OCI-LY7 (cell line): ENCODE results near the gene SIRPB1.

ENCODE experiments used
- CTCF ChIP-seq: fragments of 200-600 bp; sonication (generic); conservative IDR thresholded peaks from 2 replicates; pipeline ENCODE4 v1.5.1; 2014; ENCODE audit warnings: mild to moderate bottlenecking, antibody characterized with exemption, low read length, moderate library complexity, mixed read lengths
- EZH2phosphoT487 ChIP-seq: fragments of 200-600 bp; sonication (generic); IDR thresholded peaks from 2 replicates; pipeline ENCODE4 v1.6.1; 2018; ENCODE audit warnings: low read depth, borderline replicate concordance, mild to moderate bottlenecking, mixed run types, antibody characterized with exemption, low read length, moderate library complexity, mixed read lengths

GRCh38 chr20:1600736-1601135 lies 19.1 kb downstream of the SIRPB1 start:
- TF ChIP-seq CTCF, result no peak
- TF ChIP-seq EZH2phosphoT487, result no peak
